HCT116 (cell line): ENCODE measurements around the gene CEP70. TPM values are rescaled to one million over a fixed set of nuclear protein-coding genes. Genes with fewer than 3 reads are reported as not detected.

Experiments
- ATAC-seq: fragments of 200-7000 bp; cut with Tn5 transposase; 2 replicates; pipeline ENCODE4 v1.9.1; 2020; ENCODE audit warnings: mild to moderate bottlenecking, moderate library complexity
- BruUV-seq: library from RNA; stranded (reverse); fragments of 400-500 nt; replicated peaks from 2 replicates; lab custom pipeline; 2021; lab: Mats Ljungman, UMichigan
- CTCF ChIA-PET: fragments of 300-600 bp; sonication (Branson Sonifier 250); formaldehyde crosslinking; loops from one replicate; lab custom pipeline; 2021; ENCODE audit warnings: antibody characterized with exemption; lab: Charles Lee
- POLR2A ChIA-PET: fragments of 300-600, 350-600 bp; sonication (Branson Sonifier 250); formaldehyde crosslinking; loops from one replicate; lab custom pipeline; 2021; ENCODE audit warnings: antibody characterized with exemption; lab: Charles Lee
- RAD21 ChIA-PET, 2 experiments: fragments of 300-600 bp; sonication (Branson Sonifier 250); formaldehyde crosslinking; loops; one replicate each; lab custom pipeline; 2023; ENCODE audit warnings: low total read pairs in 2 of 2; ENCODE audit not compliant: uncharacterized antibody in 2 of 2, unreplicated experiment in 2 of 2, low non-redundant PET in 1 of 2; lab: Charles Lee
- DNase-seq: peaks from one replicate; pipeline ENCODE4 v3.0.0-alpha.2; 2010; ENCODE audit warnings: low read depth, low spot score
- H2AFZ ChIP-seq: fragments of 200-600 bp; shearing (Covaris generic), sonication (generic); 2 replicates; pipeline ENCODE4 v1.6.1; 2017; ENCODE audit warnings: low read depth, mixed run types, mixed read lengths, antibody characterized with exemption, low read length; ENCODE audit not compliant: poor library complexity, severe bottlenecking
- H3K27ac ChIP-seq: 2 replicates; pipeline ENCODE4 v1.5.1; 2012; ENCODE audit warnings: low read depth, low read length
- H3K27me3 ChIP-seq: fragments of 200-600 bp; sonication (generic); 2 replicates; pipeline ENCODE4 v1.6.1; 2016; ENCODE audit warnings: mixed run types, low read length, mixed read lengths; ENCODE audit not compliant: insufficient read depth
- H3K36me3 ChIP-seq, 2 experiments: fragments of 200-500 bp in 1 of 2; fragments of 200-600 bp in 1 of 2; sonication (Bioruptor generic) in 1 of 2; sonication (generic) in 1 of 2; 2 replicates each; pipeline versions ENCODE4 v1.5.1 to v1.6.1; 2014 to 2016; ENCODE audit warnings: low read length in 2 of 2, inconsistent platforms in 1 of 2, mixed read lengths in 1 of 2, mixed run types in 1 of 2; ENCODE audit not compliant: insufficient read depth in 2 of 2, control insufficient read depth in 1 of 2
- H3K4me1 ChIP-seq, 2 experiments: fragments of 200-600 bp in 1 of 2; sonication (generic) in 1 of 2; 2 replicates each; pipeline versions ENCODE4 v1.5.1 to v1.6.1; 2012 to 2017; ENCODE audit warnings: low read length in 2 of 2, inconsistent platforms in 1 of 2, mild to moderate bottlenecking in 1 of 2, mixed read lengths in 1 of 2, mixed run types in 1 of 2, moderate library complexity in 1 of 2; ENCODE audit not compliant: insufficient read depth in 2 of 2, control insufficient read depth in 1 of 2
- H3K4me2 ChIP-seq: fragments of 200-600 bp; sonication (generic); 2 replicates; pipeline ENCODE4 v1.6.1; 2017; ENCODE audit warnings: mixed run types, low read length, mixed read lengths
- H3K4me3 ChIP-seq, 2 experiments: fragments of 200-600 bp in 1 of 2; sonication (generic) in 1 of 2; replicated peaks in 1 of 2; 2 replicates each; pipeline ENCODE4 v1.5.1; 2011 to 2016; ENCODE audit warnings: low read length in 2 of 2, control low read depth in 1 of 2, low read depth in 1 of 2, mild to moderate bottlenecking in 1 of 2, mixed read lengths in 1 of 2, mixed run types in 1 of 2
- H3K79me2 ChIP-seq: fragments of 200-600 bp; sonication (generic); 2 replicates; pipeline ENCODE4 v1.6.1; 2017; ENCODE audit warnings: mild to moderate bottlenecking, mixed run types, low read length, moderate library complexity, mixed read lengths; ENCODE audit not compliant: insufficient read depth
- H3K9ac ChIP-seq: fragments of 200-600 bp; sonication (generic); 2 replicates; pipeline ENCODE4 v1.6.1; 2016; ENCODE audit warnings: low read length, mixed read lengths
- H3K9me2 ChIP-seq: fragments of 200-600 bp; sonication (generic), shearing (Covaris generic); 2 replicates; pipeline ENCODE4 v1.6.1; 2017; ENCODE audit warnings: mixed run types, mild to moderate bottlenecking, moderate library complexity; ENCODE audit not compliant: insufficient read depth
- H3K9me3 ChIP-seq, 2 experiments: fragments of 200-500 bp in 1 of 2; fragments of 200-600 bp in 1 of 2; sonication (Bioruptor generic) in 1 of 2; sonication (generic) in 1 of 2; 2 replicates each; pipeline ENCODE4 v1.6.1; 2014 to 2017; ENCODE audit warnings: low read length in 2 of 2, mixed read lengths in 2 of 2, inconsistent platforms in 1 of 2, low read depth in 1 of 2, mild to moderate bottlenecking in 1 of 2, mixed run types in 1 of 2, moderate library complexity in 1 of 2; ENCODE audit not compliant: control insufficient read depth in 1 of 2, insufficient read depth in 1 of 2
- H4K20me1 ChIP-seq: fragments of 200-600 bp; sonication (generic), shearing (Covaris generic); 2 replicates; pipeline ENCODE4 v1.6.1; 2017; ENCODE audit warnings: mixed run types, mild to moderate bottlenecking, moderate library complexity; ENCODE audit not compliant: insufficient read depth
- ATF3 ChIP-seq: IDR thresholded peaks from 2 replicates; pipeline ENCODE4 v1.6.1; 2012
- CBX3 ChIP-seq: IDR thresholded peaks from 2 replicates; pipeline ENCODE4 v1.6.1; 2012; ENCODE audit warnings: low read depth
- CEBPB ChIP-seq: IDR thresholded peaks from 2 replicates; pipeline ENCODE4 v1.6.1; 2012; ENCODE audit warnings: low read depth
- CTCF ChIP-seq, 3 experiments: fragments of 200-600 bp in 1 of 3; sonication (generic) in 1 of 3; IDR thresholded peaks in 2 of 3; conservative IDR thresholded peaks in 1 of 3; 2 replicates each; pipeline ENCODE4 v1.5.1; 2012 to 2017; ENCODE audit warnings: low read depth in 2 of 3, low read length in 2 of 3, antibody characterized with exemption in 1 of 3, borderline replicate concordance in 1 of 3, control low read depth in 1 of 3, mild to moderate bottlenecking in 1 of 3, mixed read lengths in 1 of 3, mixed run types in 1 of 3, moderate library complexity in 1 of 3; ENCODE audit not compliant: insufficient read depth in 1 of 3
- ELF1 ChIP-seq: IDR thresholded peaks from 2 replicates; pipeline ENCODE4 v1.6.1; 2012; ENCODE audit warnings: low read depth, borderline replicate concordance
- EZH2 ChIP-seq: fragments of 200-600 bp; sonication (generic); IDR thresholded peaks from 2 replicates; pipeline ENCODE4 v1.6.1; 2017; ENCODE audit warnings: antibody characterized with exemption, mixed run types
- EZH2phosphoT487 ChIP-seq: fragments of 200-600 bp; IDR thresholded peaks from 2 replicates; pipeline ENCODE4 v1.6.1; 2018; ENCODE audit warnings: antibody characterized with exemption, borderline replicate concordance
- FOSL1 ChIP-seq: IDR thresholded peaks from 2 replicates; pipeline ENCODE4 v1.6.1; 2012; ENCODE audit warnings: low read depth
- JUND ChIP-seq: IDR thresholded peaks from 2 replicates; pipeline ENCODE4 v1.6.1; 2012
- POLR2AphosphoS5 ChIP-seq: IDR thresholded peaks from 2 replicates; pipeline ENCODE4 v1.6.1; 2011; ENCODE audit warnings: mild to moderate bottlenecking, low read depth, low read length, moderate library complexity
- REST ChIP-seq: IDR thresholded peaks from 2 replicates; pipeline ENCODE4 v1.6.1; 2012; ENCODE audit warnings: low read depth
- SP1 ChIP-seq: IDR thresholded peaks from 2 replicates; pipeline ENCODE4 v1.6.1; 2012; ENCODE audit warnings: low read depth
- TCF7L2 ChIP-seq: IDR thresholded peaks from 2 replicates; pipeline ENCODE4 v1.7.0; 2011; ENCODE audit warnings: borderline replicate concordance, inconsistent platforms; ENCODE audit not compliant: insufficient read depth, insufficient read length; ENCODE audit errors: extremely low read depth
- YY1 ChIP-seq: IDR thresholded peaks from 2 replicates; pipeline ENCODE4 v1.6.1; 2011; ENCODE audit warnings: low read length, low read depth, moderate library complexity, mild to moderate bottlenecking; ENCODE audit not compliant: insufficient replicate concordance; ENCODE audit errors: extremely low read depth
- ZFX ChIP-seq: fragments of 450-650 bp; IDR thresholded peaks from 2 replicates; pipeline ENCODE4 v1.6.1; 2017
- ZNF274 ChIP-seq: fragments of 200-500 bp; sonication (Bioruptor generic); IDR thresholded peaks from 2 replicates; pipeline ENCODE4 v1.6.1; 2014; ENCODE audit warnings: mild to moderate bottlenecking, low read depth, low read length, inconsistent platforms
- intact Hi-C: fragments of 100-400 bp; cut with micrococcal nuclease; formaldehyde crosslinking; loops from 2 replicates; pipeline ENCODE4 v1.10.0; 2022
- total RNA-seq: library from RNA; stranded (reverse); gene quantifications from one replicate; pipeline ENCODE4 v1.2.1, GENCODE V29; 2021; ENCODE audit not compliant: unreplicated experiment

The CEP70 gene
- total RNA-seq, 1 experiment from 2014 or later, result 38.7 TPM

GRCh38 chr3:138542977-138543376 is 51.1 kb downstream of the CEP70 start:
- RAD21 ChIA-PET, result no interaction called here

GRCh38 chr3:138539352-138539751 is 54.7 kb downstream of the CEP70 start:
- Histone ChIP-seq H3K79me2 (no peaks in the 10 kb centered on the region), H3K4me3 (no peak overlapping the region), H3K9ac (no peak overlapping the region), H3K4me1 (no peaks in the 10 kb centered on the region), H3K4me2 (no peak overlapping the region), H2AFZ (no peak overlapping the region), H3K27ac (no peak overlapping the region), H3K27me3 (no peaks in the 10 kb centered on the region), H3K9me3 (no peaks in the 10 kb centered on the region), H4K20me1 (no peaks in the 10 kb centered on the region), H3K36me3 (peaks cover 0 to 8% of the 10 kb centered on the region in 2 experiments; a peak in 2 of 4 replicates), H3K9me2 (no peaks in the 10 kb centered on the region)
- BruUV-seq, result no TSS peak
- RAD21 ChIA-PET, result no interaction called here
- intact Hi-C loops, result no loop called here
- CTCF ChIA-PET, result no interaction called here
- DNase-seq (no peak), ATAC-seq (no peak)
- POLR2A ChIA-PET, result no interaction called here
- TF ChIP-seq CTCF (IDR thresholded peaks at IDR 0.05 in 2 of 3, conservative IDR thresholded peaks at IDR 0.05 in 1 of 3; ENCODE audit: borderline replicate concordance in 1 of 3, insufficient read depth in 1 of 3, low read depth in 2 of 3, low read length in 2 of 3) (no peak), EZH2phosphoT487 (no peak), CBX3 (no peak), ZNF274 (no peak), POLR2AphosphoS5 (no peak), CEBPB (no peak), ATF3 (no peak), REST (no peak), ELF1 (no peak)

More at GRCh38 chr3:138542977-138543376, 51.1 kb downstream of the CEP70 start:
- Histone ChIP-seq H3K4me3 (no peak overlapping the region), H2AFZ (no peak overlapping the region), H3K4me2 (no peak overlapping the region), H3K27me3 (no peaks in the 10 kb centered on the region), H3K36me3 (peaks cover 0 to 19% of the 10 kb centered on the region in 2 experiments; a peak in 2 of 4 replicates), H3K79me2 (no peaks in the 10 kb centered on the region), H3K27ac (no peak overlapping the region), H3K4me1 (no peaks in the 10 kb centered on the region), H3K9me2 (no peaks in the 10 kb centered on the region), H3K9me3 (peaks cover 3 to 16% of the 10 kb centered on the region in 2 experiments; a peak in 1 of 4 replicates), H4K20me1 (no peaks in the 10 kb centered on the region), H3K9ac (no peak overlapping the region)
- intact Hi-C loops, result no loop called here
- DNase-seq (no peak), ATAC-seq (no peak)
- ChIA-PET CTCF (no interaction called here), POLR2A (no interaction called here)
- no TSS peak for BruUV-seq
- TF ChIP-seq ZFX (no peak), SP1 (no peak), EZH2 (no peak), ATF3 (no peak), TCF7L2 (no peak), CBX3 (no peak), JUND (no peak), YY1 (no peak), FOSL1 (no peak), CEBPB (no peak)
